Lower leg skin (tissue), 3 donors: ENCODE measurements around the gene AHCYL2.

Experiments used
- POLR2A ChIP-seq, 2 donors: fragments of 450-650 bp; IDR thresholded peaks; one replicate each; pipeline ENCODE4 v1.6.1; 2016 to 2017; ENCODE audit warnings: antibody characterized with exemption in 2 of 2, mild to moderate bottlenecking in 1 of 2, moderate library complexity in 1 of 2
- TF ChIP-seq, protein P1 (sequence below), 3 donors: fragments of 450-650 bp; IDR thresholded peaks; one replicate each; pipeline ENCODE4 v1.5.1; 2016; ENCODE audit warnings: antibody characterized with exemption in 3 of 3, mild to moderate bottlenecking in 3 of 3, moderate library complexity in 2 of 3

DNA sequence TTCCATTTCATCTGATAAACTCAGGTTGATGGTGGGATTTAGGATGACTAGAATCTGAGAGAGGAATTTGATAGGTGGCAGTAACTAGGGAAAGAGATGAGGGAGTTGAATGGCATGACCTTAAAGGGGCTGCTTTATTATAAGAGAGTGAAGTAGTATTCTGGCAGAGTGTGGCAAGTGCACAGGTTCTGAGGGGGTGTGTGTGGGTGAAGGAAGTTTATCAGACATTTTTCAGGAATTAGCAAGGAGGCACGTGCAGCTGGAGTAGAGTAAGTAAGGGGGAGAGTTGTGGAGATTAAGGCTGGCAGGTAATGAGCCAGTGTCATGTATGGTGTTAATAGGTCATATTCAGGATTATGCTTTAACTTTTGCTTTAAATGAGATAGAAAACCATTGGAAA is 40.5 kb downstream of the AHCYL2 start:
- TF ChIP-seq, protein P1, sequence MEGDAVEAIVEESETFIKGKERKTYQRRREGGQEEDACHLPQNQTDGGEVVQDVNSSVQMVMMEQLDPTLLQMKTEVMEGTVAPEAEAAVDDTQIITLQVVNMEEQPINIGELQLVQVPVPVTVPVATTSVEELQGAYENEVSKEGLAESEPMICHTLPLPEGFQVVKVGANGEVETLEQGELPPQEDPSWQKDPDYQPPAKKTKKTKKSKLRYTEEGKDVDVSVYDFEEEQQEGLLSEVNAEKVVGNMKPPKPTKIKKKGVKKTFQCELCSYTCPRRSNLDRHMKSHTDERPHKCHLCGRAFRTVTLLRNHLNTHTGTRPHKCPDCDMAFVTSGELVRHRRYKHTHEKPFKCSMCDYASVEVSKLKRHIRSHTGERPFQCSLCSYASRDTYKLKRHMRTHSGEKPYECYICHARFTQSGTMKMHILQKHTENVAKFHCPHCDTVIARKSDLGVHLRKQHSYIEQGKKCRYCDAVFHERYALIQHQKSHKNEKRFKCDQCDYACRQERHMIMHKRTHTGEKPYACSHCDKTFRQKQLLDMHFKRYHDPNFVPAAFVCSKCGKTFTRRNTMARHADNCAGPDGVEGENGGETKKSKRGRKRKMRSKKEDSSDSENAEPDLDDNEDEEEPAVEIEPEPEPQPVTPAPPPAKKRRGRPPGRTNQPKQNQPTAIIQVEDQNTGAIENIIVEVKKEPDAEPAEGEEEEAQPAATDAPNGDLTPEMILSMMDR (IDR thresholded peaks at IDR 0.05), result no peak
- no peak for TF ChIP-seq POLR2A (IDR thresholded peaks at IDR 0.05)
